NCI-H748 (cell line): ENCODE results near the gene RASSF1.
A peak's percentile ranks its signal among the peaks of the same experiment; 100 is the strongest.

Experiments
- DNase-seq: peaks from one replicate; lab custom pipeline; 2025; ENCODE audit not compliant: unreplicated experiment; lab: John Stamatoyannopoulos, UW

RASSF1 gene

DNA sequence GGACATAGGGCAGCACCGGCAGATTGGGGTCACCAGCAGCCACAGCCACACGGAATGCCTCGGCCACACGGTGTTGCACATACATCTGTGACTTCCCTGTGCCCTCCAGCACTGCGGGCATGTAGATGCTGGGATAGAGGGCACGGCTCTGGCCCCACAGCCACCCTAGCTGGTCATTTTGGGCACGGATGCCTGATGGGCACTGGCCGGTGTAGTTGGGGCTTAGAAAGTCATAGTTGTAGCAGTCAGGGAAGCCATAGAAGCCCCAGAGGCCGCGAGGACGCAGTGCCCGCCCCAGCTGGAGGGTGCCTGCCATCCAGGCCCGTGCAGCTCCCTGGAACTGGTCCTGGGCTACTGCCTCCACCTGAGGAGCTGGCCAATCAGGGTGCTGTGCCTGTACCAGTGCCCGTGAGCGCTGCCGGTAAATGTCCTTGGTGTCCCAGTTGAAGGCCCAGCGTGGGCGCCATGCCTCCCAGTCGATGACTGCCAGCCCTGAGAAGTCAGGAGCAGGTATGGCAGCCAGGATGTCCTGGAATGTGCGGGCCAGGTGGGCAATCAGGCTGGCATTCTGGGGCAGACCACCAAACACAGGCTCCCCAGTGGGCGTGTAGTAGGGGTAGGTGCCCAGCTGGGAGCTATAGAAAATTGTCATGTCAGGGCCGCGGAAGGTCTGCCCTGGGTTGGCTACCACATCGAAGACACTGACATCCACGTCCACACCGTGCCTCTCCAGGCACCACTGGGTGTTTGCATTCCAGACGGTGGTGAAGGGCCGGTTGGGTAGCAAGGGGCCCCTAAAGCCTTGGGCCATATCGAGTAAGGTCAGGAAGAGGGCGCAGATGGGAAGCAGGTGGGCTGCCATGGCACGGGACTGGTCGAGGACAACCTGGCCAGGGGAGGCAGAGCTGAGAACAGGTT, 38.3 kb downstream of the RASSF1 start:
- DNase-seq: no peak

DNA sequence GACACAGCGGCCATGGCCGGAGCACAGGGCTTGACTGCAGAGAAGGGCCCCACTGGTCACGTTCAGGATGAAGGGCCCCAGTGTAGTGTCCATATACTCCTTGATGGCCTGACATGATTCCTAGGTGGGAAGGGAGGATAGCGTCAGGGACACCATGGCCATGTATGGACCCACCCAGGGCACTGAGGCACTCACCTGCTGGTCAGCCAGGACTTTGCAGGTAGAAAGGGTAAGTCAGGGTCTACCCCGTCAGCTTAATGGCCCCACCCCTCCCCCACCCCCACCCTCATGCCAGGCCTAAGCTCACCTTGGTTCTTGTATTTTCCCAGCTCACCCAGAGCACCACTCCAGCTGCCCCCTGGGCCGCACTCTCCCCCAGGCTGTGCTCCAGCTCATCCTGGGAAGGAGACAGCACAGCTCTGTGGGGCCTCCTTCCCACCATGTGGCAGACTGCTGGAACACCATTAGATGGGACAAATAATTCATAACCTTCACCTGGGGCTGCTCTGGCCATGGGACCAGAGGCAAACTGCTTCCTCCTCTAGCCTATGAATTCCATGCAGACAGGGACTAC, 39.9 kb downstream of the RASSF1 start:
- DNase-seq: no peak

DNA sequence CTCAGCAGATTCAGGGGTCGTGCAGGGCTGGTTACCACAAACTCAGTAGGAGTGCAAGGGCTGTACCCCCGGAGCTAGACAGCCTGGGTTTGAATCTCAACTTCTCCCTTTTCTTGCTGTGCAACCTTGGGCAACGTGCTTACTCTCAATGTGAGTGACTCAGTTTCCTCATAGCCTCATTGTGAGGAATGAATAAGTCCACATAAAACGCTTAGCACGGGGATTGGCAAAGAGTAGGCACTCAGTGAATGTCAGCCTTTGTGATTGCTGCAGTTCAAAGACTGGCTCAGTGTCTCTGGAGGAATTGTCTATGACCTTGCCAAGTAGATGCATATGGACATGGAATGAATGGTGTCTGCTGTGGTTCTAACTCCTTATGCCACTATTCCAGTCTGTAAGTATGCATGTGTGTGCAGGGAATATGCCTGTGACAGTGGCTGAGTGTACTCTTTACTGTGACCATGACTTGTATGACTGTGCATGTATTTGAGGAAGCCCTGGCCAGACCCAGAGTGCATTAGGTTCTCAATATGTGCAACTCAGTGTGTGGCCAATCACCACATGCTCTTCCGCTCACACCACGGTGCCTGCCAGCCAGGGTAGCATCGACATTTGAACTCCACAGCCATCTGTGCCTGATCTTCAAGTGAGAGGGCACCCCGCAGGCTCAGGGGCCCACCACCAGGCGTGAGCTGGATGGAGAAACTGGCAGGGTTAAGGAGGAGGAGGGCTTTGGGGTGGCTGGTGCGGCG, 40.5 kb downstream of the RASSF1 start:
- no peak for DNase-seq

DNA sequence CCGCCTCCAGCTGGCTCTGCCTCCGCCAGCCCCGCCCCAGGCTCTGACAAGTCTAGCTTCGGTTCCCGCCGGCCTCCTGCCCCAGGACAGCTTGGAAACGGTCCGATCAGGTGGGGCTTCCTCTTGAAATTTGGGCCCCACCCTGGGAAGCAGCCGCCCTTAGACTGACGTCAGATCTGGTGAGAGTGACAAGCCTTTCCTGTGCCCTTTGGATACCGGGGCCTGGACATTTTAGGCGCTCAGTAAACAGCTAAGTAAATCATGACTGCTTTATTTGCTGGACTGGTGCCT, 41.1 kb downstream of the RASSF1 start:
- no peak for DNase-seq

DNA sequence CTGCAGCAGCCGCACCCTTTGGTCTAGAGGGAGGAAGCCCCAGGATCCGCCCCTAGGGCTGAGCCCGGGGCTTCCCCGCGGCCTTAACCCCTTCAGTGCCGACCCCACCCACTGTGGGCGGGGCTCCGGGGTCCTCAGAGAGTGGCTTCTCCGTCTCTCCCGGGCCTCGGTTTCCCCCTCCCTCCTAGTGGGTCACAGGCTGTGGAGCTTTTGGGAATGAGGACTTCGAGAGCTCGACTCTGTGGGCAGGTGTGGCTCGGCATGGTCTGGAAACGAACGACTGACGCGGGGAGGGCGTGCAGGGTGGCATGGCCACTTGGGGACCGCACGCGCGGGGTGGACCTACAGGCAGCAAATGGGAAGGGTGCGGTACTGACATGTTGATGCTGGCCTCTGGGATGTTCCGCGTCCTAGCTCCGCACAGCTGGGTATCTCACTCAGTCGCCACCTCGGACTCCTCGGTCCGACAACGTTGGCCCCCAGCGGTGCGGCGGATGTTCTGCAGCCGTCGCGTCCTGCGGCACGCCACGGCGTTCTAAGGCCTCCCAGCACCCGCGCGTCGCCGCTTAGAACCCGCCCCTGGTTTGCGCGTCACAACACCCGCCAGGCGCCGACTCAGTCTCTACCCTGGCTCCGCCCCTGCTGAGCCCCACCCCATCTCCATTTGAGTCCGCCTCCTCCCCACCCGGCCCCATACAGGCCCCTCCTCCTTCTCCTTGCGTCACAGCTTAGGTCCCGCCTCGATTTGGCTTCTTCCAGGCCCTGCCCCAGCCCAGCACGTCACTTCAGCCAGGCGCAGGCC, 41.6 kb downstream of the RASSF1 start, which contains the start of the genes HYAL3 and NAA80:
Gene HYAL3 (minus strand): TSS at position 570 of the 802 bp plus-strand sequence. CDS start 3,803 bp downstream, outside the sequence.
Gene NAA80 (minus strand): TSS at position 570 of the 802 bp plus-strand sequence. CDS start 1,942 bp downstream, outside the sequence.
- peak; percentile 94 for DNase-seq

DNA sequence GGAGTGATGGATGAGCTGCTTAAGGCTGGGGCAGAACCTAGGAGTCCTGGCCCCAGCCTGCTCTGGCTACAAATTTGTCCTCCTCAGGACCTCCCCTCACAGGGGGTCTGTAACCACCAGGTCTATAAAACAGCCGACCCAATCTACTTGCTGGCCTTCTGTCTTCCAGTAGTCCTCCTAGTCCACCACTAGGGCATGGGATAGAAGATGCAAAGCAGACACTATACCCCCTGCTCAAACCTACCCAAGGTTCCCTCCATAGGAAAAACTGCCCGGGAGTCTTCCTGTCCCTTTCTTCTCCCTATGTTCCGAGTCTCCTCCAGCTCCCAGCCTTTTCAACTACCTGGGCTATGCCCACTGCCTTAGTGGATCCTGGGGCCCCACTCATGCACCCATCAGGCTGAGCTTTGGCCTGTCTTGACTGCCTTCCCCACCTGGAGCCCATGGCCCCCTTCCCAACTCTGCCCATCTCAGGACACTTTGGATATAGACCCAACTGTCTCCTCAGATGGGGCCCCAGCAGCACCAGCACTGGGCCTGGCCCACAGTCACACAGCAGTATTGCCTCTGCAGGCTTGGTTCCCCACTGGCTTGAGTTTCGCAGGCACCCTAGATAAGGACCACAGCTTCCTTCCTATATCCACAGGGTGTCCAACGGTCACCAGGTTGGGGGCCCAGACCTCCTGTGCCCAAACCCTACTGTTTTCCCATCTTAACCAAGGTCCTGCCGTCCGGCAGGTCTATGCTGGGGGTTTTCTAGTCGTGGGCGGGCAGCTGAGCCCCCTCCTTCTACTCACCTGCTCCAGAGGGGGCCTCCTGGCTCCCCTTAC, 42.5 kb downstream of the RASSF1 start:
- no peak for DNase-seq

DNA sequence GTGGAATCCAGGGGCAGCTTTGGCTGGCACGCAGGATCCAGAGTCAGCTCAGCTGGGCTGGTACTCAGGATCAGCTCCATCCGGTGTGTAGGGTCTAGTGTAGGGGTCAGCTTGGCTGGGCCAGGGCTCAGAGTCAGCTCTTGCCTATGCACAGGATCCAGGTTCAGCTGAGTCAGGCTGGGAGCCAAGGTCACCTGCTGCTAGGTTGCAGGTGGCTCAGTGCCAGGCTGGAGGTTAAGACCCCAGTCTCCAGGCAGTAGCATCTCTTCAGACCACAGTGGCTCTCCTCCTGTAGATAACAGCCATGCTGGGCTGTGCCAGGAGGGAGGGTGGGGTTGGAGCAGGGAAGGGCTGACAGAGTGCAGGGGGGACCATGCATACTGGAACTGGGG, 43.3 kb downstream of the RASSF1 start:
- no peak for DNase-seq

DNA sequence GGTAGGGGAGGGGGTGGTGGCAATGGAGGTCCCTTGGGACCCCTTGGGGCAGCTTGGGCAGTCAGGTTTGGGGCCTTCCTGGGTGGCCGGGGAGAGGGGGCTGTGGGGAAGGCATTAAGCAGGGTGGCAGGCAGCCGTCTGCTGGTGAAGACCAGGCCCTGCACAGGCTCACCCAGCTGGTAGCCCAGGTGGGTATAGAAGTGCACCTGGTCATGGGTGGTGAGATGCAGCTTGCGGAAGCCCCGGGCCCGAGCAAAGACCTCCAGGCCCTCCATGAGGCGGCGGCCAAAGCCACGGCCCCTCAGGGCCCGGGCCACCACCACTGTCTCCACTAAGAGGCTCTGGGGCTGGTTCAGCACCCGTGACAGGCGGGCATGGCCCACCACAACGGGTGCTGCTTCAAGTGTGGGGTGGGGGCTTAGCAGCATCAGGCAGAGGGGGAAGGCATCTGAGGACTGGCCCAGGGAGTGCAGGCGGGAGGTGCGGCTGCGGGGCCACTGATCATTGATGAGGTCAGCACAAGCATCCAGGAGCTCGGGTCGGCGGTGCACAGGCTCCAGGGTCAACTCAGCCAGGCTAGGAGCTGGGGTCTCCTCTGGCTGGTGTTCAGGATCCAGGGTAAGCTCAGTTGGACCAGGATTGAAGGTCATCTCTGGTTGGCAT, 43.8 kb downstream of the RASSF1 start:
- DNase-seq: no peak

DNA sequence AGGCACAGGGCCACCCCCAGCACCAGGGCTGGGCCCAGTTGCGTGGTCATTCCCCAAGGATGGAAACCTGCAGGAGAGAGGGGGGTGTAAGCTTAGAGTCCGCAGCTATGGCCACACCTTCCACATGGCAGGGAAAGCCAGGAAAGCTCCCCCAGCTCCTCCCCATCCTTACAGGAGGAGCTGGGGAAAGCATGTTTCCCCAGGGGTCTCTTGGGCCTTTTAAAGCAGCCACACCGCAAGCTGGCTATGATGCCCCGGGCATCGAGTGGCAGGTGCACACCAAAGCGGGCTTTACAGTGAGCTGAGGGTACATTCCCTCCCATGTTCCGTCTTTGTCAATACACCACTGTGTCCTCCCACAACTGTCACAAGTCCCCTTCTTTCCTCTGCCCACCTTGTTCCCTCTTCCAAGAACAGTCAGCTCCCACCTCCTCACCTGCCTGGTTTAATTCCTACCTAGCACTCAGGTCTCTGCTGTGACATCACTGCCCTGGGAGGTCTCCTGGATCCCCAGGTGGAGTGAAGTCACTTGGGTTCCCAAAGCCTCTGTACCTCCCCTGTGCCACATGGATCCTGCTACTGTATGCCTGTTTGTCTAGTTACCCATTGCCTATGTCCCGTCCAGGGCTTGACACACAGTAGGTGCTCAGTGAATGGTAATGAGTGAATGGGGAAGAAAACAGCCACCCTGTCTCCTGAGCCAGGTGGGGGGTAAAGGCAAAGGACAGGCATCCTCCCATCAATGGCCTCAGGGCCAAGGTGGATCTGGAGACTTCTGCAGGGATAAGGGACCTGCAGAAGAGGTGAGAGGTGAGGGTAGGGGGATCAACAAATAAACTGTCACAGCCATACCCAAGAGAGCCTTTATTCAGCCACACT, 44.8 kb downstream of the RASSF1 start:
- DNase-seq: no peak

DNA sequence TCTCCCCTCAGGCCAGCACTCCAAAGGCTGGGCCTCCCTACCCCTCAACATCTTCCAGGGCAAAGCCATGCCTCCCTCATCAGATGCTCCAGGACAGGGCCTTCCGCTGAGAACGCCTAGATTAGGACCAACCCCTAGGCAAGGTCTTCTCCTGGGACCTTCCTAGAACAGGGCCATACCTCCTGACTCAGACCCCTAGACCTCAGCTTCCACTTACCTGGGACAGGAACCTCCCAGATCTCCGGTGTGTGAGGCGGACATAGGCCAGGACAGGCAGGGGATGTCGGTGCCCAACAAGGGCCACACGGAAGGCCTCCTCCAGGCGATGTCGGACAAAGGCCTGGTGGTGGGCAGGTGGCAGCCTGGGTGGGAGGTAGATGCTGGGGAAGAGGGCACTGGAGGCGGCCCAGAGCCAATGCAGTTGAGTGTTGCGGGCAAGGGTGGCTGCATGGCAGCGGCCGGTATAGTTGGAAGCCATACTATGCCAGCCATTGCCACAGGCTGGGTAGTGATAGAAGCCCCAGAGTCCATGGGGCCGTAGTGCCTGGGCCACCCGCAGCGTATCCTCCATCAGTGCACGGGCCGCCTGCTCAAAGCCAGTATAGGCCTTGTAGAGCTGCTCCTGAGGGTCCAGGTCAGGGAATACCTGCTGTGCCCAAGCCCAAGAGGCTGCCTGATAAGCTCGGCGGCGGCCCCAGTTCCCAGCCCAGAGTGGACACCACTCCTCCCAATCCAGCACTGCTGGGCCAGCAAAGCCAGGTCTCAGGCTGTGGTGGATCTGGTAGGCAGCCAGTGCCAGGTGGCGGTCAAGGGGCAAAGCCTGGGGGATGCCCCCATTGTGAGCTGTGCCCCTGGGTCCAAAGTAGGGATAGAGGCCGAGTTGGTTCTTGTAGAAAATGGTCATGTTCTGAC, 45.9 kb downstream of the RASSF1 start:
- DNase-seq: no peak

DNA sequence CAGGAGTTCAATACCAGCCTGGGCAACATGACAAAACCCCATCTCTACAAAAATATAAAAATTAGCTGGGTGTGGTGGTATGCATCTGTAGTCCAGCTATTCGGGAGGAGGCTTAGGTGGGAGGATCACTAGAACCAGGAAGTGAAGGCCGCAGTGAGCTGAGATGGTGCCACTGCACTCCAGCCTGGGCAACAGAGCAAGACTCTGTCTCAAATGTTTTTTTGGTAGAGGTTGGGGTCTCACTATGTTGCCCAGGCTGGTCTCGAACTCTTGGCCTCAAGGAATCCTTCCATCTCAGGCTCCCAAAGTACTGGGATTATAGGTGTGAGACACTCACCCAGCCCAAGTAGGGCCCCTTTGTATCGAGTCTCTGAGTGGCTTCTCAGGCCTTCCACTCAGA, 46.5 kb downstream of the RASSF1 start:
- DNase-seq: no peak

DNA sequence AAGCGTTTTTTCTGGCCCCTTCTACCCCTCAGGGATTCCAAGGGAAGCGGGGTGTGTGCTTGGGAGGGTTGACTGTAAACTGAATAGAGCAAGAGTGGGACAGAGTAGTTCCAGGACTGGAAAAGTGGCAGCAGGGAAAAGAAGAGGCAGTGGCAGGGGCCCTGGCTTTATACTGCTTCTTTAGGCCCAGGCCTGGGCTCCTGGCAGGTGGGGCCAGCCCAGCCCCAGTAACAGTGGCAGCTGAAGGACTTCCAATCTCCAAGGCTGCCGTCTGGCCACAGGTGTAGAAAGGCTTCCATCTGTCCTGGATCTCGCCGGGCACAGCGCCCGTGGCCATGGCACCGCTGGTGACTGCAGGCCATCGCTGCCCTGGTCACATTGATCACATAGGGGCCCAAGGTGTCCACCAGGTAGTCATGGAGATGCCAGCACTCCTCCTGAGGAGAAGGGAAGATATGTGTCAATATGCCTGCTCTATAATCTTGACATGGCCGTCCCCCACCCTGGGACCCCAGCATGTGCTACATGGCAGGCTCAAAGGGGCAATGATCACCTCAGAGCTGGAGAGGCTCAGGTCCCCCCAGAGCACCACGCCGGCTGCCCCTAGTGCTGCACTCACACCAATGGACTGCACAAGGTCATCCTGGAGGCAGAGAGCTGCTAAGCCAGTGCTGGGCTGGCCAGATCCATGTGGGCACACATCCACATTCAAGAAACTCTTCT, 47.4 kb downstream of the RASSF1 start:
- no peak for DNase-seq

DNA sequence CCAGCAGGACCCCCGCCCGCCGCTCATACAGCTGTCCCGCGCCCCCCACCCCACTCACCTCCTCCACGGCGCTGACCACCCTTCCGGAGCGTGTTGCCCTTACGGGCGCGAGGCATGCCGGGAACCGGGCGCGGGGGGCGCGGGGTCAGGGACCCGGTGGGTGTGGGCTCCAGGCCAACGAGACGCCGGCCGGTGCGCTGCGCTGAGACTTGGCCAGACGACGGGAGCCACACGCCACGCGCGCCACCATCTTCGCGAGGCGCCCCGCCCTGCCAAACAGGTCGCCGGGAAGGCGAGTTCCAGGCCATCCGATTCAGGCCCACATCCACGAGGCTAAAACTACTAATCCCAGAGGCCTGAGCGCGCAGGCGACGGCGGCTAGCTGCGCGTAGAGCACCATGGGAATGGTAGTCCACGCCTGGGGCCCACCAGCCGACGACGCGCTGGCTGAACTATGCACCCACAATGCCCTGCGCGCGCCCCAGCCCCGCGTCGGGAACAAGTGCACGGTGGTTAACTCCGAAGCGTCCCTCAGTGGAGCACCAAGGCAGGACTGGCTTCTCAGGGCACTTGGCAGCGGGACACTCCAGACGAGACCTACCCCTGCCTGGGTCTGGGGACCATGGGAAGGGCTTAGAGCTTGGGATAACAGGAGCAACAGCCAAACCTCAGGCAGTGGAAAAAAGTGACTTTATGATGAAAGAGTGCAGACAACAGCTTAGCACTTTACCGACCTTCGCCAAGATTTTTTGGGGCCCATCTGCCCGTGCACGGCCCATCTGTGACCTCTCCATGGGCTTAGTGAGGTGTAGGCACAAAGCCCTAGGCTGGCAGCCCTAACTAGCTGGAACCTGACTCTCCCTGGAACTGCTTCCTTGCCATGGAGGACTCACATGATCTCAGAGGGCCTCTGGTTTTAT, 48.2 kb downstream of the RASSF1 start, which contains the start of gene IFRD2:
Gene IFRD2 (minus strand): TSS at position 271 of the 920 bp plus-strand sequence. CDS start 155 bp downstream, at position 116.
- DNase-seq: peak; percentile 96

DNA sequence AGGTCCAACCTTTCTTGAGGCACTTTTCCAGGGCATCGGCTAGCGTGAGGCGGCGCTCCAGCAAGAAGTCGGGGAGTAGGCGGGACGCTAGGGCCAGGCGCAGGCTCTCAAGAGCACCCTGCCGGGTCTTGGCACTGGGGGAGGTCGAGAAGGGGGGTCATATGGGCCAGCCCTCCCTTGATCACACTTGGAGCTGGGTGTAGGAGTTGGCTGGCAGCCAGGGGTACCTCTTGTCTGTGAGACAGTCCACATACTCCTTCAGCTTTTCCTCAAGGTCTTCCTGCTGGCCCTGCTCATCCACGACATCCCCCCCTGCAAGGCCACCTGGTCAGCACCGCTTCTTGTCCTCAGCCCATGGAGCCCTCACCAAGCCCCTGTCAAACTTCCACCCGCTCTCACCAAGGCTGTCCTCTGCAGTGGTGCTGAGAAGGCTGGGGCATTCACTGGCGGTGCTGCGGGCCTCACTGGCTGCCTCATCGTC, 50.4 kb downstream of the RASSF1 start:
- DNase-seq: no peak

DNA sequence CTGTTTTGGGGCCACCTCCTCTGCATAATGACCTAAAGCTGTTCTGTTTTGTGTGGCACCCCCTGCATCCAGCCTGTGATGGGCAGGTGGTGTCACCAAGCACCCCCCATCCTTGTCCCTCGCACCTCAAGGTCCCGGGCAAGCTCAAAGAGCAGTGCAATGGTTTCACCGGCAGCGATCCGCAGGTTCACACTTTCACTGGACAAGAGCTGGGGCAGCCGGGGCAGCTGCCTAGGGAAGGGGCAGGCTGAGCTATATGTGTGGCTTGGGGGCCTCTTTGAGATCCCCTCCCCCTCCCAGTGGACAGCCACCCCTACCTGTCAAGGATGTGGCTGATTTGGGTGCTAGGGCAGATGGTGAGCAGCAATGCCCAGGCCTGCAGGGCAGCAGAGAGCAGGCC, 51.5 kb downstream of the RASSF1 start:
- no peak for DNase-seq
